Measurements from ENCODE around the gene NCK1. TPM values are rescaled to one million over a fixed set of nuclear protein-coding genes. Genes with fewer than 3 reads are reported as not detected.
"Not testable (repeated sequence)": the region's sequence is repeated elsewhere in the genome, so short reads cannot be mapped to it uniquely, and the experiment has no call there.

The NCK1 gene
- total RNA-seq, 2 donors from 2014 or later, result 33.8 to 72.3 TPM

- H3K27ac ChIP-seq, result no peak overlapping the region
- no peaks in the 10 kb centered on the region for H3K4me1 ChIP-seq
- intact Hi-C loops (cut with DNase I), result no loop called here
- H3K36me3 ChIP-seq, result no peaks in the 10 kb centered on the region
- no peak overlapping the region for H3K4me3 ChIP-seq
- H3K9ac ChIP-seq (ENCODE audit: low read depth in 2 of 2, low read length in 2 of 2), result no peak overlapping the region
- no peaks in the 10 kb centered on the region for H3K27me3 ChIP-seq
- no peaks in the 10 kb centered on the region for H3K9me3 ChIP-seq
- TF ChIP-seq CTCF (IDR thresholded peaks at IDR 0.05), result no peak
- DNase-seq, result no peak
These were observed 27.9 kb downstream of the NCK1 start for GRCh38 chr3:136889947-136890346.

DNA sequence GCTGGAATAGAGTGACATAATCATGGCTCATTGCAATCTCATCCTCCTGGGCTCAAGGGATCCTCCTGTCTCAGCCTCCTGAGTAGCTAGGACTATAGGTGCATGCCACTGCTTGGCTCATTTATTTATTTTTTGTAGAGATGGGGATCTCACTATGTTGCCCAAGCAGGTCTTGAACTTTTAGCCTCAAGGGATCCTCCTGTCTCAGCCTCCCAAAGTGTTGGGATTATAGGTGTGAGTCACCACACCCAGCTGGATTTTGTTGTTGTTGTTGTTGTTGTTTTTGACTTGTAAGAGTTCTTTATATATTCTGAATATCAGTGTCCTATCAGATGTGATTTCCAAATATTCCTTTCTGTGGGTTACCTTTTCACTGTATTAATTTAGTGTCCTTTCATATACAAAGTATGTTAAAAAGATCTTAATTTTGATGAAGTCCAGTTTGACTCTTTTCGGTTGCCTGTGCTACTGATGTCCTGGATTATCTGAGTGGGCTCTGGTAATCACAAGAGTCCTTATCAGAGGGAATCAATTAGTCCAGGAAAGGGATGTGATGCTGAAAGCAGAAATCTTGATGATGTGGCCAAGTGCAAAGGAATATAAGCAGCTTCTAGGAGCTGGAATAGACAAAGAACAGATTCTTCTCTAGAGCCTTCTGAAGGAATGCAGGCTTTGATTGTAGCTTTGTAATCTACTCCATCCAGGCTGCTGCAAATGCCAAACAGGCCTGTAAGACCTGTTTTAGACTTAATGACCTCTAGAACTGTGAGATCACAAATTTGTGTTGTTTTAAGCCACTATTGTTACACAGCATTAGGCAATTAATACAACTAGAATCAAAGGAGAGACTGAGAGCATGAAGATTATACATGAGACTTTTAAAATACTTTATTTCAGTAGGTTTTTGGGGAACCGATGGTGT lies 30.2 kb downstream of the NCK1 start:
- Histone ChIP-seq H3K4me1 (no peaks in the 10 kb centered on the region), H3K9me3 (no peaks in the 10 kb centered on the region), H3K9ac (ENCODE audit: low read depth in 2 of 2, low read length in 2 of 2) (no peak overlapping the region), H3K27me3 (no peaks in the 10 kb centered on the region), H3K4me3 (no peak overlapping the region), H3K27ac (no peak overlapping the region), H3K36me3 (no peaks in the 10 kb centered on the region)
- no peak for TF ChIP-seq CTCF (IDR thresholded peaks at IDR 0.05)
- DNase-seq, result no peak
- intact Hi-C loops (cut with DNase I), result no loop called here

DNA sequence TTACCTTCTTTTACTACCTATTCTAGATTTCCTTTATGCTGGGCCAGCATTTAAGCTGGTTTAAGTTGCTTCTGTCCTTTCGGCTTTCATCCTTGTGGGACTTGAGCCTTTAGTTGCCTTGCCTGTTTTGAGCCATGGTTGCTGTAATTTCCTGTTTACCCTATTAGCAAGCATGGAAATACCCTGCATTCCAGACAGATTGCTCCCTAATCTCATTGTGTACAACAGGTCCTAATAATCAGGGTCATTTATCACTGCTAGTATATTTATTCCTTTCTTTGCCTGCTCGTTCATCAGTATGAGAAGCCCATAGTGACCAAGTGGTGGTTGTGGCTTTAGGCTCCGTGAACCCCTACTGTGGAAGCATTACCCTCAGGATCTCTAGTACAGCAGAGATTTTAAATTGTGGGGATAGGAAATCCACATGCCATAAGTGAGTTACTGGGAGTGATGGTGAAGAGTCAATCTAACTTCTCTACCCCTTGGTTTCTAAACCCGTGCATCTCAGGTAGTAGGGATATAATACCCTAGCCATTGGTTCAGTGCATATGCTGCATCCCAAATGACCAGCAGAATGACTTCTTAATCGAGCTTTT lies 31.9 kb downstream of the NCK1 start:
- TF ChIP-seq CTCF (IDR thresholded peaks at IDR 0.05), result no peak
- H3K27ac ChIP-seq, result no peak overlapping the region
- H3K4me3 ChIP-seq, result no peak overlapping the region
- no peaks in the 10 kb centered on the region for H3K4me1 ChIP-seq
- no peak for DNase-seq
- intact Hi-C loops (cut with DNase I), result no loop called here
- H3K36me3 ChIP-seq, result no peaks in the 10 kb centered on the region
- no peaks in the 10 kb centered on the region for H3K9me3 ChIP-seq
- no peaks in the 10 kb centered on the region for H3K27me3 ChIP-seq
- H3K9ac ChIP-seq (ENCODE audit: low read depth in 2 of 2, low read length in 2 of 2), result no peak overlapping the region

GRCh38 chr3:136897171-136897570 lies 35.2 kb downstream of the NCK1 start:
- H3K4me1 ChIP-seq; intact Hi-C loops (cut with DNase I): not testable (repeated sequence)

GRCh38 chr3:136898549-136898948 lies 36.5 kb downstream of the NCK1 start:
- no peaks in the 10 kb centered on the region for H3K36me3 ChIP-seq
- TF ChIP-seq CTCF (IDR thresholded peaks at IDR 0.05), result no peak
- no peaks in the 10 kb centered on the region for H3K27me3 ChIP-seq
- H3K9me3 ChIP-seq, result no peaks in the 10 kb centered on the region
- intact Hi-C loops (cut with DNase I), result no loop called here
- no peak overlapping the region for H3K9ac ChIP-seq (ENCODE audit: low read depth in 2 of 2, low read length in 2 of 2)
- H3K4me3 ChIP-seq, result no peak overlapping the region
- no peak overlapping the region for H3K27ac ChIP-seq
- no peak for DNase-seq
- H3K4me1 ChIP-seq, result no peaks in the 10 kb centered on the region

More at GRCh38 chr3:136897171-136897570, 35.2 kb downstream of the NCK1 start:
- not testable (repeated sequence) for H3K9me3 ChIP-seq; H3K4me3 ChIP-seq; H3K36me3 ChIP-seq; DNase-seq; H3K9ac ChIP-seq (ENCODE audit: low read depth in 2 of 2, low read length in 2 of 2); H3K27ac ChIP-seq; H3K27me3 ChIP-seq

DNA sequence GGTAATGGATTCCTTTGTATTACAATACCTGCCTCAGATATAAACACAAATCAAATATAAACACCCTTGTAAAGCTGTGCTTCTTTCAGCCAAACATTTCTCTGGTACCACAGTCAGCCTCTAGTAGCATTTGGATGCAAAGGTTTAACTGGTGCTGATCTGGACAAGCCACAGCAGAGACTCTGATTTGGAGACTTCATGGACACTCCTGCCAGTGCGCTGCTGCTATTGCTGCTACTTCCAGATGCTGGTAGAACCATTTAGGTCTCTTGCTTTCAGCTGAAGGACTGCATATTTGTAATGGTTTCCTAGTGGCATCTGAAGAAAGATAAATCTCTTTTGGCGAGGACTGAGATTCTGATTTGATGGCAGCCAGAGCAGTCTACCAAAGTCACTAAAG lies 36.9 kb downstream of the NCK1 start:
- H3K4me3 ChIP-seq, result no peak overlapping the region
- H3K27me3 ChIP-seq, result no peaks in the 10 kb centered on the region
- intact Hi-C loops (cut with DNase I), result no loop called here
- H3K9me3 ChIP-seq, result no peaks in the 10 kb centered on the region
- no peak overlapping the region for H3K27ac ChIP-seq
- H3K36me3 ChIP-seq, result no peaks in the 10 kb centered on the region
- no peak overlapping the region for H3K9ac ChIP-seq (ENCODE audit: low read depth in 2 of 2, low read length in 2 of 2)
- no peak for DNase-seq
- TF ChIP-seq CTCF (IDR thresholded peaks at IDR 0.05), result no peak
- H3K4me1 ChIP-seq, result no peaks in the 10 kb centered on the region

Data from colonic mucosa (tissue), 4 donors.